Activated CD4-positive, CD25-positive, alpha-beta regulatory T cell treated with anti-CD3 and anti-CD28 coated beads, Interleukin-2, amount 50 U/mL, for 72 hours (primary cell): ENCODE data around the gene SENP6.
"Not testable (repeated sequence)": the region's sequence is repeated elsewhere in the genome, so short reads cannot be mapped to it uniquely, and the experiment has no call there.

Source experiments
- DNase-seq: peaks from one replicate; pipeline ENCODE4 v3.0.0; 2021

Gene SENP6

DNA sequence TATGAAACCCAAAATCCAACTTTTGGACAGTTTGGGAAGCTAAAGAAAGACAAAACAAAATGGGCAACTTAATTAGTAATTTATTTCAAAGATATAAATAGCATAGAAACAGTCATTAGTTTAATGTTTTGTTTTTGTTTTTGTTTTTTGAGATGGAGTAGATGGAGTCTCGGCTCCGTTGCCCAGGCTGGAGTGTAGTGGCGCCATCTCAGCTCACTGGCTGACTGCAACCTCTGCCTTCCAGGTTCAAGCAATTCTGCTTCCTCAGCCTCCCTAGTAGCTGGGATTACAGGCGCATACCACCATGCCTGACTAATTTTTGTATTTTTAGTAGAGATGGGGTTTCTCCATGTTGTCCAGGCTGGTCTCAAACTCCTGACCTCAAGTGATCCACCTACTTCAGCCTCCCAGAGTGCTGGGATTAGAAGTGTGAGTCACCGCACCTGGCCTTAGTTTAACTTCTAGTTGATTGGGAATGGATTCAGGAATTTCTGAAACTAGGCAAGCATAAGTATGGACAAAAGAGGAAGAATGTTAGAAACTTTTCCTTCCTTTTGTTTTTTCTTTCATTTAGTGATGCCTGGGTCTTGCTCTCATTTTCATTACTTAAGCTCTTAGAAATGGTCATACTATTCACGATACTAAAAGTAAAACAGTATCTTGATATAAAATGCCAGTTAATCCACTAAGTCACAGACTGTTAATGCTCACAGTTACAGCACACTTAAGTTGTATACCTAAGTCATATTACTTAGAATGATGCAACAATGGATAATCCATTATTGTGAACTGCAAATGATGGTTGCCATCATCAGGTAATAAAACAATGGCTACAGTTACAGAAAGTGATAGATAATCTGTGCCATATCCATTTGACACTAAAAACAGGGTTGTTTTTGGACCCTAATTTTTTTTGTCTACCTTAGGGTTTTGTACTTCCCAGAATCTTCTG is 8.2 kb downstream of the SENP6 start:
- no peak for DNase-seq

- DNase-seq, result no peak
Measured at GRCh38 chr6:75611011-75611701, 9.5 kb downstream of the SENP6 start.

DNA sequence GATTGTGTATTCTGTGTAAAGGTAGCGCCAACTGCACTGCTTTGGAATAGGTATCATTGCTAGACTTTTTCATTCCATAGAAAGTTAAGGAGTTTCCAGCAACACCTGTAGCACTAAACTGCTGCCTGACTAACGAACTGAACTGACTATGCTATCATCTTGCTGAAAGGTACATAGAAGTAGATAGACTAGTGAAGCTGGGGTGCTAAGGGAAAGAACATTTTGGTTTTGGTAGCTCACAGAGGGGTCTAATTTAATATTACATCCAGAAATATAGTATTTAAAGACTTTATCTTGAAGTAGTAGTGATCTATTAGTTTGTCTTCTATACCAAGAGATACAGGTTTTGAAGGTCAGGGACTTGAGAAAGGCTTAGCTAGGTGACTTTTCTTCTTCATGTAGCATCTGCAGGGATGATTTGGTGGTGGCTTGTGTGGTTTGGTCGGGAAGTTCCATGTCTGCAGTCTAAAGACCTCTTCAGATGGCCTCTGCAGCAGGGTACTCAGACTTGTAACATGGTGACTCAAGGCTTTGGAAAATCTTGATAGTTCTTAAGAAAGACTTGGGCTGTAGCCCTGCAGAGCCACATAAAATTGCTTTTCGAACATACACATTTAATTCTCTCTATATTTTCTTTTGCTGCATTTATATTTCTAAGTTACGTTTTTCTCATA is 10.2 kb downstream of the SENP6 start:
- DNase-seq, result no peak

- DNase-seq, result no peak
Measured at GRCh38 chr6:75612434-75612833, 10.8 kb downstream of the SENP6 start.

DNA sequence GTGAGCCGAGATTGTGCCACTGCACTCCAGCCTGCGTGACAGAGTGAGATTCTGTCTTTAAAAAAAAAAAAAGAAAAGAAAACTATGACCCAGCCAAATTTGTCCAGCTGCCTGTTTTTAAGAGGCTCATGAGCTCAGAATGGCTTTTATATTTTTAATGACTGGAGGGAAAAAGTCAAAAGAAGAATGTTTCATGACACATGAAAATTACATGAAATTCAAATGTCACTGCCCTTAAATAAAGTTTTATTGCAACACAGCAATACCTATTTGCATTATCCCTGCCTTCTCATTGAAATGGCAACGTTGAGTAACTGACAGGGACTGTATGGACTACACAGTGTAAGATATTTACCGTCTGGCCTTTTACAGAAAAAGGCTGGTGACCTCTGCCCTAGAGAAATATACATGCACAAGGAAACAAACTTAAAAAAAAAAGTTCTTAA is 11.4 kb downstream of the SENP6 start:
- no peak for DNase-seq

- no peak for DNase-seq
Measured at GRCh38 chr6:75618437-75618836, 16.8 kb downstream of the SENP6 start.

- DNase-seq, result no peak
Measured at GRCh38 chr6:75619230-75619899, 17.7 kb downstream of the SENP6 start.

- DNase-seq, result no peak
Measured at GRCh38 chr6:75620381-75621304, 19.0 kb downstream of the SENP6 start.

DNA sequence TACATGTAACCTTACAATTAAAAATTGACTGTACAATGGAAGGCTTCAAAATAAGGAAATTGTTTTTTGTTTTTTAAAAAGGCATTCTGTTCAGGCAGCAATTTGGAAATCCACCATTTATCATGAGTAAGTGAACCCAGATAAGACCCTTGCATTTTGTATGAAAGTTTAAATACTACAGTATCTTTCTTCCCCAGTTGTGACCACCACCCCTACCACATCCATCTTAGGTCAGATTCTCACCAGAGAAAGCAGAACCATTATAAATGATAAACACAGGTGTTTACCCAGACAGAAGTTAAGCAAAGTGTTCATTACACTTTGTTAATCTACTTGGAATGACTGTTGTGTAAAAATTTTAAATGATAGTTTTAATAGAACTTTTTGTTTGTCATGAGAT is 20.2 kb downstream of the SENP6 start:
- no peak for DNase-seq

DNA sequence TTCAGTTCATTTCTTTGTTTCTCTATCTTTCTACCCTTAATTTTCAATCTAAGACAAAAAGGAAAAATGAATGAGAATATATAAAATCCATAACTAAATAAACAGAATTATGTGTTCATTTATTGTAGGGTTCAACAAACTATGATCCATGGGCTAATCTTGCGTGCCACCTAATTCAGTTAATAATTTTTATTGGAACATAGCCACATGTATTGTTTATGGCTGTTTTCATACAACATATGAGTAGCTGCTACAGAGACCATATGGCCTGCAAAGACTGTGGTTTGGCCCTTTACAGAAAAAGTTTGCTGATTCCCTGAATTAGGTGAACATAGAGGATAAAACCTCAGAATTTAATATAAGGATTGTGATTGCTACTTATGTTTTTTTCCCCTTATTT is 21.8 kb downstream of the SENP6 start:
- DNase-seq, result no peak

DNA sequence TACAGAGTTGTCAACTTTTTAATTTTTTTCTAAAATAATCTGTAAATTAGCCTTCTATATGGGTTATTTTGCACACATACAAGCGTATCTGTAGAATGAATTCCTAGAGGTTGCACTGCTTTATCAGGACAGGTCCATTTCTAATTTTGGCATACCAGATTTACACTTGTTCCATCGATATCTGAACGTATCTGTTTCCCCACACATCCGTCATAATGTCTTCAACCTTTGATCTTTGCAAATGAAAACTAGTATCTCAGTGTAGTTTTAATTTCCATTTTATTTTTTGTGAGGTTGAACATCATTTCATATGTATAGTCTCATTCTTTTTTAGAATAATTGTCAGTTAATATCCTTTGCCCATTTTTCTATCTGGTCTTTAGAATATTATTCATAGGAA is 22.7 kb downstream of the SENP6 start:
- no peak for DNase-seq

DNA sequence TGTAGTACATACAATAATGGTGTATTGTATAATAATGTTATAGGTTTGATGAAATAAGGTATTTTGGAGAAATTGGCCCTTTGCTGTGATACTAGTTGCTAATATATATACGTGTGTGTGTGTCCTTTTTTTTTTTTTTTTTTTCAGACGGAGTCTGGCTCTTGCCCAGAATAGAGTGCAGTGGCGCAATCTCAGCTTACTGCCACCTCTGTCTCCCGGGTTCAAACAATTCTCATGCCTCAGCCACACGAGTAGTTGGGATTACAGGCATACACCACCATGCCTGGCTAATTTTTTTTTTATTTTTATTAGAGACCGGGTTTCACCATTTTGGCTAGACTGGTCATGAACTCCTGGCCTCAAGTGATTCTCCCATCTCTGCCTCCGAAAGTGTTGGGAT is 23.3 kb downstream of the SENP6 start:
- DNase-seq, result no peak

- no peak for DNase-seq
Measured at GRCh38 chr6:75626561-75626960, 24.9 kb downstream of the SENP6 start.

DNA sequence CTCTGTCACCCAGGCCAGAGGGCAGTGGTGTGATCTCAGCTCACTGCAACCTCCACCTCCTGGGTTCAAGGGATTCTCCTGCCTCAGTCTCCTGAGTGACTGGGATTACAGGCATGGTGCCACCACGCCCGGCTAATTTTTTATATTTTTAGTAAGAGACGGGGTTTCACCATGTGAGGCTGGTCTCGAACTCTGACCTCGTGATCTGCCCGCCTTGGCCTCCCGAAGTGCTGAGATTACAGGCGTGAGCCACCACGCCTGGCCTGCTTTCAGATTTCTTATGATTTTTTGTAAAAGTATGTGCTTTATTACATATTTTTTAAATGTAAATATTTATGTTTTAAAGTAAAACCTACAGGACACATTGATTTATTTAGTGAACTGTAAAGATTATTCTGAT is 26.0 kb downstream of the SENP6 start:
- not testable (repeated sequence) for DNase-seq

- DNase-seq, result no peak
Measured at GRCh38 chr6:75631859-75632635, 30.4 kb downstream of the SENP6 start.

DNA sequence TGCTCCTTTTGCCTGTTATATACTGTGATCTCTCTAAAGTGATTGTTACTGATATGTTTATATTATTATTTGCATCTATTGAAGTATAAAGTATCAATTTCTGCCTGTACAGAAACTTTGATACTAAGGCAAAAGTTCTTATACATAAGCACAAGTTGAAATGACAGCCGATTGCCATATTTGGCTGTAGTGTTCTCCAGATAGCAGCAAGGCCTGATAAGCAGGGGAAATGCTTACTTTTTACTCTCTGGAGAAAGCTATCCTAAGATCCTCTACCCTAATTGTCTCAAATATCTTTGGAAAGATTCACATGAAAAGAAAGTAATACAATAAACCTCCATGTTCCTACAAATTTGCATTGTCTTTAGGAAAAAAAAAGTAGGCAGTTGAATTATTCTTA is 31.4 kb downstream of the SENP6 start:
- no peak for DNase-seq

GRCh38 chr6:75642311-75642710 is 40.6 kb downstream of the SENP6 start:
- DNase-seq, result no peak

- no peak for DNase-seq
Measured at GRCh38 chr6:75643173-75643572, 41.5 kb downstream of the SENP6 start.

GRCh38 chr6:75656479-75656878 is 54.8 kb downstream of the SENP6 start:
- no peak for DNase-seq

- DNase-seq, result no peak
Measured at GRCh38 chr6:75657327-75657726, 55.6 kb downstream of the SENP6 start.

DNA sequence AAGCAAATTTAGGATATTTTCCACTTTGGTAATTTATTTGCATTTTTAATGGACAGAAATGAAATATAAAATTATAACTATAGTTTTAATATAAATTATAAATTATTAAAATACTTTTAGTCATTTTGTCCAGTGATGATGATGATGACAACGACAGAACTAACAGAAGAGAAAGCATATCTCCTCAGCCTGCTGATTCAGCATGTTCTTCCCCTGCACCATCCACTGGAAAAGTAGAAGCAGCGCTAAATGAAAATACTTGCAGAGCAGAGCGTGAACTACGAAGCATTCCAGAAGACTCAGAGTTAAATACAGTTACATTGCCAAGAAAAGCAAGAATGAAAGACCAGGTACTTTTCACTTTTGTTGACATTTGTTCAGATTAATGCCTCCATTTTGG is 64.9 kb downstream of the SENP6 start:
- no peak for DNase-seq
